HG03520 (cell line): ENCODE measurements around the gene SERTAD4.
"Not testable (repeated sequence)": the region's sequence is repeated elsewhere in the genome, so short reads cannot be mapped to it uniquely, and the experiment has no call there.

Source experiments
- ATAC-seq: cut with Tn5 transposase; IDR thresholded peaks from one replicate; pipeline ENCODE4 v1.9.1; 2021; ENCODE audit warnings: mild to moderate bottlenecking, moderate library complexity; ENCODE audit not compliant: unreplicated experiment

SERTAD4 gene

DNA sequence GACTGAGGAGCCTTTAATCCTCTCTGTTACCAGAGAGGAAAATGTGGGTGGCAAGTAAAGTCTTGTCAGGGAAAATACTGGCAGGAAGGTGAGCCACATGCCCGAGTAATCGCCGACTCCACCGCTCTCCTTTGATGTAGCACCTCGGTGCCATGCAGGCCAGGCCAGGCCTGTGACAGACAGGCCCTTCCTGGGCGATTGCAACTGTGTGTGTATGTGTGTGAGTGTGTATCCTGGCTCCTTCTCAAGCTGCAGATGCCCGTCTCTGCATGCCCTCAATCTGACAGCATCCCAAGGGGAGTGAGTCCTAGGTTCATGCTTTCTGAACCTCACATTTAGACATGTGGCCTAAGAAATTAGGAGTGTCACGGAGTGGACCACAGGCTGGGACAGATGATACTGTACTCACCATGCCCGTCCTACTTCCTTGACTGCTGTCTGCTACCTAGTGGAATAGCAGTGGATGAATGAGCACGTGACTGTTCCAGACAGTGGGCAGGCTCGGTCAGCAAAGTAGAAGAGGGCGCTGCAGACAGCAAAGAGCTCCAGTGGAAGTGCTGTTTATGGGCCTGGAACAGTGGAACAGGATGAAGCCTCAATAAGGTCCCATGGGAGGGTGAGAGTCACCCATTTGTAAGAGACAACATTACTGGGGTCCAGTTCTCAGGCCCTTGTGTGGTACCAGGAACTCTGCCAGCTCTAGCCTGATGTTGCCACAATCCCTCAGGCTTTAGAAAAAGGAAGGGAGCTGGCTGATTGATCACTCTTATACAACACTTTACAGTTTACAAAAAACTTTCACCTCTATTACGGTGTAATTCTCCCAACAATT is 25.3 kb downstream of the SERTAD4 start:
- ATAC-seq = no peak

DNA sequence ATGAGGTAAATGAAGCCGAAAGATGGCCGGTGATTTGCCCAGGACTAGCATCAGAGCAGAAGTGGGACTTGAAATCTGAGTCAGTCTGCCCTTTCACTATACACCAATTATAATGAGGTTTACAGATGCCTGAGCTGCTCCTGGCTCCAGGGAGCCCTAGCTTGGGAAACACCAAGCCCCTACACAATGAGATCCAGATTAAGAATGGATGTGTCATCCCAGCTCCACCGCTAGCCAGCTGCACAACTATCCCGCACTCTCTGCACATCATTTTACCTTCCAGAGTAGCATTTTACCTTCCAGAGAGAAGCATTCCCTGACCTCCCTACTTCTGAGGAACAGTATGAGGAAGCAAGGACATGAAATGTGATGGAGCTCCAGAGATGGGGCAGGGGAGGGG is 27.0 kb downstream of the SERTAD4 start:
- ATAC-seq = no peak

DNA sequence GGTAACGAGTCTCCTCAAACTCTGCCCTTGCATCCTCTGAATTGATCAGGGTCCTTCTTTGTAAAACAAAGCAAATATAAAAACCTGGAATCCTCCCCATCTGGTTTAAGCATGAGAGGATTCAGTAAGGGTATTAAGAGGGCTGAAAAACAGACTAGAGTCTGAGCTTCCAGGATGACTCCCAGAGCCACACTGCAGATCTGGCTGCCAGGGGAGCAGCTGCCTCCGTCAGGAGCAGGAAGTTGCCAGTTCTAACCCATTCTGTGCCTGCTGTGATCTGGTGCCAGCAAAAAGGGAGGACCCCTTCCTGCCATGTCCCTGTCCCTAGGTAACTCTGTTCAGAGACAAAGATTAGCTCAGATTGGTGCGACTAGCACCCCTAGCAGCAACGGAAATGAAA is 27.5 kb downstream of the SERTAD4 start:
- no peak for ATAC-seq

GRCh38 chr1:210262167-210262896 is 29.7 kb downstream of the SERTAD4 start:
- no peak for ATAC-seq

GRCh38 chr1:210262897-210263272 is 30.3 kb downstream of the SERTAD4 start:
- no peak for ATAC-seq

DNA sequence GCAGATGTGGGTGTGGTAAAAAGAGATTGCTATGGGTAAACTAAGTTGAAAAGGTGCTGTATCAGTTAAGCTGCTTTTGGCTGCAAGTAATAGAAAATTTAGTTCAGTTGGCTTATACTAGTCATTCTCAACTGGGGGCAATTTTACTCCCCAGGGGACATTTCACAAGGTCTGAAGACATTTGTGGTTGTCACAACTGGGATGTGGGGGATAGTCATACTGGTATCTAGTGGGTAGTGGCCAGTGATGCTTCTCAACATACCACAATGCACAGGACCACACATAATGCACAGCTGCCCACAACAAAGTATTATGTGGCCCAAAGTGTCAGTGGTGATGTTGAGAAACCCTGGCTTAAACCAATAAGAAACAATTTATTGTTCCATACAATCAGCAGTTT is 31.4 kb downstream of the SERTAD4 start:
- no peak for ATAC-seq

GRCh38 chr1:210264496-210265380 is 32.1 kb downstream of the SERTAD4 start:
- ATAC-seq = no peak

DNA sequence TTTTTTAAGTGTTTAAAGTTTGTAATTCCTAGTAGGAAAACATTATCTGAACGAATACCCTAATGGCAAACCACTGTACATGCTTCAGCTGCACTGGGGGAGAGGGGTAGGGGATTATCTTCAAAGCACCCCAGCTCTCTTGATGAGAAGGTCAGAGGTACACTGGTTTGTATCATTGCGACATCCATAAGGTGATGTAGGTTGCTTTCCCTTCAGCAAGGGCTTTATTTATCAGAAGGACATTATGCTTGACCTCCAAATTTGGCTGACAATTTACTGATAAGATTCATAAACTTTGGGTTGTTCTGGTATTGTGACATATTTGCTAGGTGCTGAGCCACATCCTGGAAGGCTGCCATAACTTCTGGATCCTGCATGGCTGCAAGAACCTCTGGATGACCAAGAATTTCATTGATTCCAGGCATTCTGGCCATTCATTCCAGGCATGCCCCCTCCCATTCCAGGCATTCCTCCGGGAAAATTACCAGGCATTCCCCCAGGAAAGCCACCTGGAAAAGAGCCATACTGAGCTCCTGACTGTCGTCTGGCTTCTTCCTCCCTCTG is 32.9 kb downstream of the SERTAD4 start:
- ATAC-seq = not testable (repeated sequence)

GRCh38 chr1:210269981-210270380 is 37.4 kb downstream of the SERTAD4 start:
- ATAC-seq = no peak

- no peak for ATAC-seq
Measured at GRCh38 chr1:210272666-210273065, 40.1 kb downstream of the SERTAD4 start.

DNA sequence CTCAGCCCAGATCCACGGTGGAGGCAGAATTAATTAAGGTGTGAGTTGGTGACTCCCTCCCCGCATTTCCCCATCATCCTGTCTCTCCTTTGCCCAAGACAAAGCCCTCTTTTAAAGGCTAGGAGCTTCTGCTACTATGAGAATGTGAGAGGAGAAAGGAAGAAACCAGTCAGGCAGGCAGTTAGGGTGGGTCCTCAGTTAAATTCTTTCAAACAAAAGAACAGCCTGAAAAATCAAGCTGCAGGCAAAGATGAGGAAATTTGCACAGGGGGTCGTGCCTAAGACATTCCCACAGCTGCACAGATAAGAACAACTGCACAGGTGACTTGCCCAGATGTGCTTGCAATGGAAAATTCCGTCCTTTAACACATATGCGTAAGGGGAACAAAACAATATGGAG is 47.6 kb downstream of the SERTAD4 start:
- ATAC-seq = no peak

DNA sequence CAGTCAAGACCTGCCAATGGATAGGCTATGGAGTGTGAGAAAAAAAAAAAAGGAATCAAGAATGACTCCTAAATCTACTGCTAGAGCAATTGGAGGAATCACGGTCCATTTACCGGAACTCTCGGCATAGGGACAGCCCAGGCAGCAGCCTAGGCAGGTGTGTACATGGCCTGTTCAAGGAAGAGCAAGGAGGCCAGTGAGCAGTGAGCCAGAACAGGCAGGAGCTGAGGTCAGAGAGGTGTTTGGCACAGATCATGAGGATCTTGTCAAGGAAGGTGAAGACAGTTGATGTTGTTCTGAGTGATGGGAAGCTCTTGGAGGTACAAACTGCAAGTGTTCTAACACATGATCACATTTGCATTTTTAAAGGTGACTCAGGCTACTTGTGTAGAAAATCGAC is 55.5 kb downstream of the SERTAD4 start:
- ATAC-seq = no peak

GRCh38 chr1:210289248-210289647 is 56.7 kb downstream of the SERTAD4 start:
- no peak for ATAC-seq

GRCh38 chr1:210291081-210291764 is 58.6 kb downstream of the SERTAD4 start:
- no peak for ATAC-seq

GRCh38 chr1:210291786-210292230 is 59.2 kb downstream of the SERTAD4 start:
- ATAC-seq = no peak

DNA sequence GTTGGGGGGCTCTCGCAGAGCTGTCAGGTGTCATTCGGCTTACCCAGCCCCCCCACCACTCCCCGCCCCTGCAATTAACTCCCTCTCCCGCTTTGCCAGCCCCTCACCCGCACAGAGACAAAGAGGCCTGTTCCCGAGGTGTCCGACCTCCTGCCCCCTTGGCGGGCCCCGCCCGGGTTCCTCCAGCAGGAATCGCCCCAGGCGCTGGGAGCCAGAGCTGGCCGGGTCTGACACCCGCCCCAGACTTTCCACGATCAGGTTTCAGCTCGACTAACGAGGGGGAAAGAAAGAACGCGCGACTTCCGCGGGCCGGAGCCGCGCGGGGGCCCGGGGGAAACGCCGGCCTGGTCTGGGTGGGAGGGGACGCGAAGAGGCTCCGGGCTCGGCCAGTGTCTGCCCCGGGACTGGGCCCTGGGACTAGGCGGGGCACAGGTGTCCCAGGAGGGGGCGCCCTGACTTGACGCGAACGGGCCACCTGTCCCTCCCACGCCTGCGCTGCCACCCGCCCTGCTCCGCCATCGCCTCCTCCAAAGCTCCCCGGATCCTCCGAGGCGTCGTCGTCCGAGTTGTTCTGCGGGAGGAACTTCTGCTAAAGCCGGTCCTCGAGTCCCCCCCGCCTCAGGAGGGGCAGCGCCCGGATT is 59.8 kb downstream of the SERTAD4 start:
- no peak for ATAC-seq

DNA sequence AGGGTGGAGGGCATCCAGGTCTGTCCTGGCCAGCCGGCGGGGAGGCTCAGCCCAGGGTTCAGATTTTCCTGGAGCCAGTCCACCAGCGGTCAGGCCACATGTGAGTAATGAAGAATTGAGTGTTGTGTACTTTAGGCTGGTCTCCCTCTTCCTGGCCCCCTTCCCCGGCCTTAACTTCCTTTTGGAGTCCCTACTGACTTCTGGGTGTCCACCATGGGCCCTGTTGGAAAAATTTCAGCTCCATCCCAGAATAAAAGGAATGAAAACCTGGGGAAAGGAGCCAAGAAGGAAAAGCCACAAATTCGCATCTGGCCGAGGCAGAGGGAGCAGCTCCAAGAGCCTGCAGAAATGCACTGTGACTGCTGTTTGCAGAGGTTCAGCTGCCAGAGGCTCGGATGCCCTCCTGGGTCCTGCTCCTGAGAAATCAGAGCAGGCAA is 60.6 kb downstream of the SERTAD4 start:
- no peak for ATAC-seq

- no peak for ATAC-seq
Measured at GRCh38 chr1:210294999-210295745, 62.6 kb downstream of the SERTAD4 start.
